HEK293 (cell line): ENCODE results near the gene BMERB1.

Source experiments
- CTCF ChIA-PET: fragments of 350-600 bp; formaldehyde crosslinking; extraction: SDS; loops from one replicate; lab custom pipeline; 2021; ENCODE audit warnings: antibody characterized with exemption; lab: Yijun Ruan, JAX
- POLR2A ChIA-PET: fragments of 300-600 bp; formaldehyde crosslinking; extraction: SDS; loops from one replicate; lab custom pipeline; 2020; ENCODE audit warnings: antibody characterized with exemption, inconsistent platforms; lab: Yijun Ruan, JAX
- H3K27ac ChIP-seq: fragments of 200-500 bp; sonication (Bioruptor generic); 2 replicates; pipeline ENCODE4 v1.5.1; 2014; ENCODE audit warnings: low read depth, low read length, control low read depth, inconsistent platforms; ENCODE audit errors: extremely low read depth
- H3K36me3 ChIP-seq, 2 experiments: fragments of 200-500 bp in 1 of 2; sonication (Bioruptor generic) in 1 of 2; 1 replicate in 1 of 2; 2 replicates in 1 of 2; pipeline ENCODE4 v1.5.1; 2014 to 2017; ENCODE audit warnings: inconsistent platforms in 2 of 2, low read length in 2 of 2; ENCODE audit not compliant: control insufficient read depth in 2 of 2, insufficient read depth in 1 of 2
- H3K4me1 ChIP-seq: fragments of 200-500 bp; sonication (Bioruptor generic); 2 replicates; pipeline ENCODE4 v1.5.1; 2014; ENCODE audit warnings: mild to moderate bottlenecking, low read length, inconsistent platforms; ENCODE audit not compliant: control insufficient read depth, insufficient read depth
- H3K4me3 ChIP-seq: 2 replicates; pipeline ENCODE4 v1.5.1; 2011; ENCODE audit warnings: low read depth, mild to moderate bottlenecking, control low read depth, low read length, moderate library complexity
- H3K9me3 ChIP-seq: fragments of 200-500 bp; sonication (Bioruptor generic); 2 replicates; pipeline ENCODE4 v1.5.1; 2014; ENCODE audit warnings: low read depth, low read length, inconsistent platforms; ENCODE audit not compliant: control insufficient read depth, insufficient read depth
- EGR2 ChIP-seq: fragments of 450-650 bp; formaldehyde crosslinking; IDR thresholded peaks from 2 replicates; pipeline ENCODE4 v1.5.1; 2016; ENCODE audit warnings: low read depth, missing biosample characterization, missing genetic modification characterization
- GFI1B ChIP-seq: fragments of 450-650 bp; formaldehyde crosslinking; IDR thresholded peaks from 2 replicates; pipeline ENCODE4 v1.5.1; 2016; ENCODE audit warnings: missing biosample characterization, missing genetic modification characterization
- GLI4 ChIP-seq: fragments of 450-650 bp; formaldehyde crosslinking; IDR thresholded peaks from 2 replicates; pipeline ENCODE4 v1.5.1; 2016; ENCODE audit warnings: missing biosample characterization, missing genetic modification characterization
- KLF1 ChIP-seq: fragments of 450-650 bp; formaldehyde crosslinking; IDR thresholded peaks from 2 replicates; pipeline ENCODE4 v1.5.1; 2016; ENCODE audit warnings: missing biosample characterization, missing genetic modification characterization
- KLF10 ChIP-seq: fragments of 450-650 bp; IDR thresholded peaks from 2 replicates; pipeline ENCODE4 v1.5.1; 2018; ENCODE audit warnings: missing biosample characterization, mild to moderate bottlenecking, missing genetic modification characterization
- KLF9 ChIP-seq: fragments of 450-650 bp; formaldehyde crosslinking; IDR thresholded peaks from 2 replicates; pipeline ENCODE4 v1.5.1; 2016; ENCODE audit warnings: missing biosample characterization, missing genetic modification characterization, low read depth
- OSR2 ChIP-seq: fragments of 450-650 bp; formaldehyde crosslinking; IDR thresholded peaks from 2 replicates; pipeline ENCODE4 v1.5.1; 2016; ENCODE audit warnings: missing biosample characterization, missing genetic modification characterization
- PRDM1 ChIP-seq: fragments of 450-650 bp; formaldehyde crosslinking; IDR thresholded peaks from 2 replicates; pipeline ENCODE4; 2016; ENCODE audit warnings: missing biosample characterization, missing genetic modification characterization
- REPIN1 ChIP-seq: fragments of 450-650 bp; formaldehyde crosslinking; IDR thresholded peaks from 2 replicates; pipeline ENCODE4 v1.5.1; 2017; ENCODE audit warnings: missing biosample characterization, missing genetic modification characterization, low read depth
- SCRT1 ChIP-seq: fragments of 450-650 bp; formaldehyde crosslinking; IDR thresholded peaks from 2 replicates; pipeline ENCODE4 v1.5.1; 2016; ENCODE audit warnings: missing biosample characterization, missing genetic modification characterization, borderline replicate concordance
- SCRT2 ChIP-seq: fragments of 450-650 bp; formaldehyde crosslinking; IDR thresholded peaks from 2 replicates; pipeline ENCODE4 v1.5.1; 2016; ENCODE audit warnings: missing biosample characterization, missing genetic modification characterization
- SP7 ChIP-seq: fragments of 450-650 bp; formaldehyde crosslinking; IDR thresholded peaks from 2 replicates; pipeline ENCODE4 v1.5.1; 2016; ENCODE audit warnings: missing biosample characterization, missing genetic modification characterization
- WT1 ChIP-seq: fragments of 450-650 bp; formaldehyde crosslinking; IDR thresholded peaks from 2 replicates; pipeline ENCODE4 v1.5.1; 2016; ENCODE audit warnings: missing biosample characterization, missing genetic modification characterization
- ZBTB17 ChIP-seq: fragments of 450-650 bp; formaldehyde crosslinking; IDR thresholded peaks from 2 replicates; pipeline ENCODE4 v1.5.1; 2016; ENCODE audit warnings: missing biosample characterization, missing genetic modification characterization
- ZBTB6 ChIP-seq: fragments of 450-650 bp; formaldehyde crosslinking; IDR thresholded peaks from 2 replicates; pipeline ENCODE4 v1.5.1; 2017; ENCODE audit warnings: missing biosample characterization, missing genetic modification characterization
- ZFP37 ChIP-seq: fragments of 450-650 bp; formaldehyde crosslinking; IDR thresholded peaks from 2 replicates; pipeline ENCODE4 v1.5.1; 2016; ENCODE audit warnings: missing biosample characterization, missing genetic modification characterization
- ZIC2 ChIP-seq: fragments of 450-650 bp; formaldehyde crosslinking; IDR thresholded peaks from 2 replicates; pipeline ENCODE4 v1.5.1; 2016; ENCODE audit warnings: missing biosample characterization, missing genetic modification characterization
- ZNF138 ChIP-seq: fragments of 450-650 bp; formaldehyde crosslinking; IDR thresholded peaks from 2 replicates; pipeline ENCODE4 v1.5.1; 2016; ENCODE audit warnings: missing biosample characterization, missing genetic modification characterization, borderline replicate concordance
- ZNF146 ChIP-seq: fragments of 450-650 bp; formaldehyde crosslinking; IDR thresholded peaks from 2 replicates; pipeline ENCODE4 v1.5.1; 2016; ENCODE audit warnings: missing biosample characterization, missing genetic modification characterization
- ZNF155 ChIP-seq: fragments of 450-650 bp; formaldehyde crosslinking; IDR thresholded peaks from 2 replicates; pipeline ENCODE4 v1.5.1; 2016; ENCODE audit warnings: missing biosample characterization, missing genetic modification characterization
- ZNF169 ChIP-seq: fragments of 450-650 bp; formaldehyde crosslinking; IDR thresholded peaks from 2 replicates; pipeline ENCODE4 v1.5.1; 2016; ENCODE audit warnings: missing biosample characterization, missing genetic modification characterization
- ZNF174 ChIP-seq: fragments of 450-650 bp; formaldehyde crosslinking; IDR thresholded peaks from 2 replicates; pipeline ENCODE4 v1.5.0; 2017; ENCODE audit warnings: missing biosample characterization, mild to moderate bottlenecking, missing genetic modification characterization
- ZNF175 ChIP-seq: fragments of 450-650 bp; formaldehyde crosslinking; IDR thresholded peaks from 2 replicates; pipeline ENCODE4 v1.5.1; 2016; ENCODE audit warnings: missing biosample characterization, missing genetic modification characterization
- ZNF214 ChIP-seq: fragments of 450-650 bp; formaldehyde crosslinking; IDR thresholded peaks from 2 replicates; pipeline ENCODE4 v1.5.1; 2017; ENCODE audit warnings: missing biosample characterization, mild to moderate bottlenecking, missing genetic modification characterization, borderline replicate concordance
- ZNF23 ChIP-seq: fragments of 450-650 bp; formaldehyde crosslinking; IDR thresholded peaks from 2 replicates; pipeline ENCODE4 v1.5.1; 2016; ENCODE audit warnings: missing biosample characterization, missing genetic modification characterization, borderline replicate concordance
- ZNF26 ChIP-seq: fragments of 450-650 bp; formaldehyde crosslinking; IDR thresholded peaks from 2 replicates; pipeline ENCODE4 v1.5.1; 2016; ENCODE audit warnings: missing biosample characterization, missing genetic modification characterization
- ZNF311 ChIP-seq: fragments of 450-650 bp; formaldehyde crosslinking; IDR thresholded peaks from 2 replicates; pipeline ENCODE4 v1.5.1; 2017; ENCODE audit warnings: missing biosample characterization, missing genetic modification characterization, borderline replicate concordance
- ZNF366 ChIP-seq: fragments of 450-650 bp; formaldehyde crosslinking; conservative IDR thresholded peaks from 2 replicates; pipeline ENCODE4 v1.5.1; 2016; ENCODE audit warnings: missing biosample characterization, missing genetic modification characterization
- ZNF394 ChIP-seq: fragments of 450-650 bp; formaldehyde crosslinking; IDR thresholded peaks from 2 replicates; pipeline ENCODE4 v1.5.1; 2016; ENCODE audit warnings: missing biosample characterization, missing genetic modification characterization, mild to moderate bottlenecking, moderate library complexity, borderline replicate concordance
- ZNF473 ChIP-seq: fragments of 450-650 bp; formaldehyde crosslinking; IDR thresholded peaks from 2 replicates; pipeline ENCODE4 v1.5.1; 2017; ENCODE audit warnings: missing biosample characterization, missing genetic modification characterization
- ZNF544 ChIP-seq: fragments of 450-650 bp; formaldehyde crosslinking; IDR thresholded peaks from 2 replicates; pipeline ENCODE4 v1.5.0; 2017; ENCODE audit warnings: missing biosample characterization, missing genetic modification characterization
- ZNF548 ChIP-seq: fragments of 450-650 bp; formaldehyde crosslinking; IDR thresholded peaks from 2 replicates; pipeline ENCODE4 v1.5.1; 2016; ENCODE audit warnings: missing biosample characterization, missing genetic modification characterization
- ZNF585B ChIP-seq: fragments of 450-650 bp; formaldehyde crosslinking; IDR thresholded peaks from 2 replicates; pipeline ENCODE4 v1.5.1; 2016; ENCODE audit warnings: missing biosample characterization, missing genetic modification characterization
- ZNF600 ChIP-seq: fragments of 450-650 bp; formaldehyde crosslinking; IDR thresholded peaks from 2 replicates; pipeline ENCODE4 v1.5.1; 2016; ENCODE audit warnings: missing biosample characterization, missing genetic modification characterization
- ZNF670 ChIP-seq: fragments of 450-650 bp; formaldehyde crosslinking; IDR thresholded peaks from 2 replicates; pipeline ENCODE4 v1.5.1; 2016; ENCODE audit warnings: missing biosample characterization, missing genetic modification characterization, low read depth
- ZNF677 ChIP-seq: fragments of 450-650 bp; IDR thresholded peaks from 2 replicates; pipeline ENCODE4 v1.5.0; 2018; ENCODE audit warnings: missing biosample characterization, mild to moderate bottlenecking, missing genetic modification characterization, moderate library complexity
- ZNF776 ChIP-seq: fragments of 450-650 bp; formaldehyde crosslinking; IDR thresholded peaks from 2 replicates; pipeline ENCODE4 v1.5.0; 2017; ENCODE audit warnings: missing biosample characterization, missing genetic modification characterization, borderline replicate concordance

The BMERB1 gene

DNA sequence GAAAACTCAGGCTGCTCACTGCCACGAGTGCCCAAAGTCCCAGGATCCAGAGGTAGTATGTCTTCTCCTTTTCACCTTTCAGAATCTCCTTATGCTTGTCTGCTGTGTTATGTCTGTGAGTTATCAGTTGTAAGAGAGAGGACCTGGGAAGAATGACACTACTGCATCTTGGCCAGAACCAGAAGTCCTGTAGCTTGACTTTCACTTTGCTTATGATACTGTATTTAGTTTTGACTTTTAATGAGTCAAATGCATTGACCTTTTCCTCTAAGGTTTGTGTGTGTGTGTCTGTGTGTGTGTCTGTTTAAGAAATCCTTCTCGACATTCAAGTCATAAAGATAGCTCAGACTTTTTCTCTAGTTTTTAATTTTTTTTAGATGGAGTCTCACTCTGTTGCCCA lies 43.4 kb downstream of the BMERB1 start (continued):
- no peak for TF ChIP-seq ZNF169 (tag by site-specific recombination)
- no peak for TF ChIP-seq ZNF473 (tag by site-specific recombination)
- TF ChIP-seq ZNF175 (tag by site-specific recombination): no peak
- TF ChIP-seq ZNF174: no peak
- no peak for TF ChIP-seq ZNF677 (tag by site-specific recombination)
- TF ChIP-seq, all 188 proteins: peak for 0

- H3K4me1 ChIP-seq: no peaks in the 10 kb centered on the region; the same call in 1 of the 2 replicates
- H3K27ac ChIP-seq: no peak overlapping the region
- no peak overlapping the region for H3K4me3 ChIP-seq
- no peaks in the 10 kb centered on the region for H3K36me3 ChIP-seq
- POLR2A ChIA-PET: no interaction called here
- CTCF ChIA-PET: no interaction called here
- no peaks in the 10 kb centered on the region for H3K9me3 ChIP-seq
- no peak for TF ChIP-seq ZNF544 (tag by site-specific recombination)
- no peak for TF ChIP-seq ZNF776 (tag by site-specific recombination)
- no peak for TF ChIP-seq ZNF23
- TF ChIP-seq ZNF670 (tag by site-specific recombination): no peak
- no peak for TF ChIP-seq ZNF138
- TF ChIP-seq ZNF146 (tag by site-specific recombination): no peak
- TF ChIP-seq ZNF600: no peak; the same call in 1 of the 2 replicates
- TF ChIP-seq KLF1: no peak
- no peak for TF ChIP-seq GLI4 (tag by site-specific recombination)
- no peak for TF ChIP-seq KLF10 (tag by site-specific recombination)
- no peak for TF ChIP-seq ZNF585B
- no peak for TF ChIP-seq ZNF548 (tag by site-specific recombination)
- TF ChIP-seq KLF9 (tag by site-specific recombination): no peak
- peak; percentile 85 for TF ChIP-seq ZBTB17
- peak; percentile 81 for TF ChIP-seq OSR2
- TF ChIP-seq ZNF26 (tag by site-specific recombination): no peak
- TF ChIP-seq ZIC2 (tag by site-specific recombination): 0 out of 2 replicates have a peak, but pooled peaks have one; percentile 7
- TF ChIP-seq SCRT1 (tag by site-specific recombination): peak; percentile 93
- TF ChIP-seq ZNF394 (tag by site-specific recombination): peak; percentile 37; the same call in 1 of the 2 replicates
- TF ChIP-seq SP7 (tag by site-specific recombination): no peak
- no peak for TF ChIP-seq ZNF214
- TF ChIP-seq ZNF169 (tag by site-specific recombination): no peak
- no peak for TF ChIP-seq ZFP37 (tag by site-specific recombination)
- peak; percentile 89 for TF ChIP-seq PRDM1 (tag by site-specific recombination)
- no peak for TF ChIP-seq WT1 (tag by site-specific recombination)
- no peak for TF ChIP-seq ZBTB6 (tag by site-specific recombination)
- no peak for TF ChIP-seq ZNF366
- TF ChIP-seq REPIN1 (tag by site-specific recombination): no peak
- TF ChIP-seq GFI1B (tag by site-specific recombination): no peak
- TF ChIP-seq ZNF311 (tag by site-specific recombination): no peak
- TF ChIP-seq ZNF155: no peak
- peak; percentile 98 for TF ChIP-seq SCRT2 (tag by site-specific recombination)
- 0 out of 2 replicates have a peak, but pooled peaks have one; percentile 28 for TF ChIP-seq EGR2 (tag by site-specific recombination)
Measured at GRCh38 chr16:15482068-15482747, 47.8 kb downstream of the BMERB1 start.
